HepG2 (cell line): ENCODE measurements around the gene NEURL2. TPM values are rescaled to one million over a fixed set of nuclear protein-coding genes. Genes with fewer than 3 reads are reported as not detected.

ENCODE experiments used
- ASH2L ChIP-seq: fragments of 300-600, 200-600 bp; sonication (generic); IDR thresholded peaks from 2 replicates; pipeline ENCODE4 v1.7.0; 2017; ENCODE audit warnings: low read depth, mild to moderate bottlenecking, moderate library complexity, mixed read lengths, low read length; ENCODE audit not compliant: insufficient read length
- HES4 ChIP-seq: sonication (generic); formaldehyde crosslinking; IDR thresholded peaks from 2 replicates; pipeline ENCODE4 v1.9.0; 2021; ENCODE audit warnings: mild to moderate bottlenecking, missing genetic modification reagents, borderline replicate concordance
- KLF16 ChIP-seq, 2 experiments: sonication (generic) in 1 of 2; formaldehyde crosslinking in 1 of 2; IDR thresholded peaks; 2 replicates each; pipeline versions ENCODE4 v1.6.1 to v1.8.0; 2016 to 2023; ENCODE audit warnings: missing genetic modification reagents in 2 of 2, missing compliant biosample characterization in 1 of 2
- NCOA1 ChIP-seq: sonication (generic); formaldehyde crosslinking; IDR thresholded peaks from 2 replicates; pipeline ENCODE4 v1.9.0; 2021; ENCODE audit warnings: missing genetic modification reagents
- POLR2G ChIP-seq: fragments of 200-400 bp; formaldehyde crosslinking; IDR thresholded peaks from 2 replicates; pipeline ENCODE4 v1.6.1; 2018; ENCODE audit warnings: mild to moderate bottlenecking, low read depth, low read length, moderate library complexity
- SP2 ChIP-seq: sonication (generic); formaldehyde crosslinking; IDR thresholded peaks from 2 replicates; pipeline ENCODE4 v1.5.1; 2020; ENCODE audit warnings: mild to moderate bottlenecking, missing genetic modification reagents
- ZBTB21 ChIP-seq: sonication (generic); formaldehyde crosslinking; IDR thresholded peaks from 2 replicates; pipeline ENCODE4 v1.4.0; 2020; ENCODE audit warnings: missing genetic modification reagents
- ZNF24 ChIP-seq: fragments of 450-650 bp; IDR thresholded peaks from 2 replicates; pipeline ENCODE4 v1.6.1; 2017; ENCODE audit warnings: antibody characterized with exemption, mild to moderate bottlenecking
- polyA plus RNA-seq, 8 experiments: library from polyadenylated mRNA; depleted of rRNA in 3 of 8; stranded (reverse) in 7 of 8; unstranded in 1 of 8; fragments of >200 nt; fragmentation: Illumina TruSeq in 4 of 8; extraction: Trizol in 4 of 8; gene quantifications; 2 replicates each; pipeline versions ENCODE4 v1.2.1 to v1.2.3, GENCODE V29; 2011 to 2016; ENCODE audit warnings: low read depth in 4 of 8, missing spikeins in 1 of 8, mixed read lengths in 1 of 8; ENCODE audit not compliant: insufficient read depth in 1 of 8
- total RNA-seq, 5 experiments: library from RNA; depleted of rRNA; stranded (reverse); fragments of >200 nt; fragmentation: Illumina TruSeq; extraction: Trizol; gene quantifications; 2 replicates each; pipeline ENCODE4 v1.2.3, GENCODE V29; 2016; ENCODE audit warnings: low read depth in 1 of 5
- TF ChIP-seq, protein P1 (sequence below): sonication (generic); formaldehyde crosslinking; conservative IDR thresholded peaks from 2 replicates; pipeline ENCODE4 v1.4.0; 2020; ENCODE audit warnings: missing genetic modification reagents
- TF ChIP-seq, protein P2 (sequence below): sonication (generic); formaldehyde crosslinking; IDR thresholded peaks from 2 replicates; pipeline ENCODE4 v1.8.1; 2023; ENCODE audit warnings: mild to moderate bottlenecking, inconsistent platforms, moderate library complexity, missing genetic modification reagents, borderline replicate concordance
- TF ChIP-seq, protein P3 (sequence below): sonication (generic); formaldehyde crosslinking; IDR thresholded peaks from 2 replicates; pipeline ENCODE4 v1.4.0; 2020; ENCODE audit warnings: missing genetic modification reagents, mild to moderate bottlenecking, borderline replicate concordance
- TF ChIP-seq, protein P4 (sequence below): sonication (generic); formaldehyde crosslinking; IDR thresholded peaks from 2 replicates; pipeline ENCODE4 v1.8.0; 2022; ENCODE audit warnings: missing genetic modification reagents, mild to moderate bottlenecking, moderate library complexity, borderline replicate concordance
- TF ChIP-seq, protein P5 (sequence below): sonication (generic); formaldehyde crosslinking; IDR thresholded peaks from 2 replicates; pipeline ENCODE4 v1.5.1; 2020; ENCODE audit warnings: mild to moderate bottlenecking, missing genetic modification reagents, moderate library complexity
- TF ChIP-seq, protein P6 (sequence below): sonication (generic); formaldehyde crosslinking; IDR thresholded peaks from 2 replicates; pipeline ENCODE4 v1.5.0; 2020; ENCODE audit warnings: mild to moderate bottlenecking, missing genetic modification reagents

NEURL2 gene
- total and polyA plus RNA-seq, 2 of the 13 experiments (the other 11 are each of a cell fraction or from before 2014, with no cell fraction given), result 7.2 to 9.7 TPM

DNA sequence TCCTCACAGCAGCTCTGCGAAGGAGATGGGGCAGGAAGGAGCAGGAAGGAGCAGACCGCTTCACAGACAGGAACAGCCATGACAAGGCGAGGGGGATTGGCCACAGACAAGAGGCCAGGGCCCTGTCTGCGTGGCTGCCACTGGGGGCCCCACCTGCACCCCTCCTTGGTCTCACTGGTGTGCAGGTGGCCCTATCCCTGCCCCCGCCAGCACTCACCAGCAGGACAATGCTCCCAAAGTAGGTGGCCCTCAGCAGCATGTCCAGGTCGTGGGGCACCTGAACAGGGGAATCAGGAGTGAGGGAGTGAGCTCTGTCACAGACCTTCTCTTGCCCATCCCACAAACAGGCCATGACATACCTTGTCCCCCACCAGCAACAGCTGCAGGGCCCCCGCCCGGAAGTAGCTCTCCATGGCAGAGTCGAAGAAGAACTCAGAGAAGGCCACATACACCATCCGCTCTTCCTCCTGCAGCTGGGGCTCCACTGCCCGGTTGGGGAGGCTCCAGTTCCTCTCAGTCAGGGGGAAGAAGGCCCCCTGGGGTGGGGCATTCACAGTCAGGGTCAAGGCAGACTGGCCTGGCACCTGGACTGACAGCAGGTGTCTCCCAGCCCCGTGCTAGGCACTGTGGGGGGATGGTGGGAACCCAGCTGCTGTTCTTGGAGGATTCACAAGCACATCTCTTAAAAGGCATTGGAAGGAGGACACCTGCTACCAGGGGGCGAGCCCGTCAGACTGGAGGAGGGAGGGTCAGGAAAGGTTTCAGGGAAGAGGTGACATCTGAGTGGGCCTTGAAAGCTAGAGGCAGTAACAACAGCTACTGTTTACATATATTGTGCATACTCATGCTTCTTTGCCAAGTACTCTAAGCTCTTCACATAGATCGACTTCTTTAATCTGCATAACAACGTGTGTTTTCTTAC is 13.8 kb upstream of the NEURL2 start (continued):
- TF ChIP-seq, protein P1, sequence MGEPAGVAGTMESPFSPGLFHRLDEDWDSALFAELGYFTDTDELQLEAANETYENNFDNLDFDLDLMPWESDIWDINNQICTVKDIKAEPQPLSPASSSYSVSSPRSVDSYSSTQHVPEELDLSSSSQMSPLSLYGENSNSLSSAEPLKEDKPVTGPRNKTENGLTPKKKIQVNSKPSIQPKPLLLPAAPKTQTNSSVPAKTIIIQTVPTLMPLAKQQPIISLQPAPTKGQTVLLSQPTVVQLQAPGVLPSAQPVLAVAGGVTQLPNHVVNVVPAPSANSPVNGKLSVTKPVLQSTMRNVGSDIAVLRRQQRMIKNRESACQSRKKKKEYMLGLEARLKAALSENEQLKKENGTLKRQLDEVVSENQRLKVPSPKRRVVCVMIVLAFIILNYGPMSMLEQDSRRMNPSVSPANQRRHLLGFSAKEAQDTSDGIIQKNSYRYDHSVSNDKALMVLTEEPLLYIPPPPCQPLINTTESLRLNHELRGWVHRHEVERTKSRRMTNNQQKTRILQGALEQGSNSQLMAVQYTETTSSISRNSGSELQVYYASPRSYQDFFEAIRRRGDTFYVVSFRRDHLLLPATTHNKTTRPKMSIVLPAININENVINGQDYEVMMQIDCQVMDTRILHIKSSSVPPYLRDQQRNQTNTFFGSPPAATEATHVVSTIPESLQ (CRISPR knock-in tag), result no peak
- TF ChIP-seq, protein P2, sequence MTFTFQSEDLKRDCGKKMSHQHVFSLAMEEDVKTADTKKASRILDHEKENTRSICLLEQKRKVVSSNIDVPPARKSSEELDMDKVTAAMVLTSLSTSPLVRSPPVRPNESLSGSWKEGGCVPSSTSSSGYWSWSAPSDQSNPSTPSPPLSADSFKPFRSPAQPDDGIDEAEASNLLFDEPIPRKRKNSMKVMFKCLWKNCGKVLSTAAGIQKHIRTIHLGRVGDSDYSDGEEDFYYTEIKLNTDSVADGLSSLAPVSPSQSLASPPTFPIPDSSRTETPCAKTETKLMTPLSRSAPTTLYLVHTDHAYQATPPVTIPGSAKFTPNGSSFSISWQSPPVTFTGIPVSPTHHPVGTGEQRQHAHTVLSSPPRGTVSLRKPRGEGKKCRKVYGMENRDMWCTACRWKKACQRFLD (CRISPR knock-in tag), result peak; percentile 24; the same call in 1 of the 2 replicates
- TF ChIP-seq, protein P3, sequence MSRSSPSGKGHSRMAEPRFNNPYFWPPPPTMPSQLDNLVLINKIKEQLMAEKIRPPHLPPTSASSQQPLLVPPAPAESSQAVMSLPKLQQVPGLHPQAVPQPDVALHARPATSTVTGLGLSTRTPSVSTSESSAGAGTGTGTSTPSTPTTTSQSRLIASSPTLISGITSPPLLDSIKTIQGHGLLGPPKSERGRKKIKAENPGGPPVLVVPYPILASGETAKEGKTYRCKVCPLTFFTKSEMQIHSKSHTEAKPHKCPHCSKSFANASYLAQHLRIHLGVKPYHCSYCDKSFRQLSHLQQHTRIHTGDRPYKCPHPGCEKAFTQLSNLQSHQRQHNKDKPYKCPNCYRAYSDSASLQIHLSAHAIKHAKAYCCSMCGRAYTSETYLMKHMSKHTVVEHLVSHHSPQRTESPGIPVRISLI, result no peak
- TF ChIP-seq ZNF24, result no peak
- TF ChIP-seq POLR2G, result no peak; the same call in 1 of the 2 replicates
- TF ChIP-seq ASH2L, result no peak
- TF ChIP-seq, protein P4, sequence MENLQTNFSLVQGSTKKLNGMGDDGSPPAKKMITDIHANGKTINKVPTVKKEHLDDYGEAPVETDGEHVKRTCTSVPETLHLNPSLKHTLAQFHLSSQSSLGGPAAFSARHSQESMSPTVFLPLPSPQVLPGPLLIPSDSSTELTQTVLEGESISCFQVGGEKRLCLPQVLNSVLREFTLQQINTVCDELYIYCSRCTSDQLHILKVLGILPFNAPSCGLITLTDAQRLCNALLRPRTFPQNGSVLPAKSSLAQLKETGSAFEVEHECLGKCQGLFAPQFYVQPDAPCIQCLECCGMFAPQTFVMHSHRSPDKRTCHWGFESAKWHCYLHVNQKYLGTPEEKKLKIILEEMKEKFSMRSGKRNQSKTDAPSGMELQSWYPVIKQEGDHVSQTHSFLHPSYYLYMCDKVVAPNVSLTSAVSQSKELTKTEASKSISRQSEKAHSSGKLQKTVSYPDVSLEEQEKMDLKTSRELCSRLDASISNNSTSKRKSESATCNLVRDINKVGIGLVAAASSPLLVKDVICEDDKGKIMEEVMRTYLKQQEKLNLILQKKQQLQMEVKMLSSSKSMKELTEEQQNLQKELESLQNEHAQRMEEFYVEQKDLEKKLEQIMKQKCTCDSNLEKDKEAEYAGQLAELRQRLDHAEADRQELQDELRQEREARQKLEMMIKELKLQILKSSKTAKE (CRISPR knock-in tag), result 0 out of 2 replicates have a peak, but pooled peaks have one; percentile 3
- peak; percentile 36; the same call in 1 of the 2 replicates for TF ChIP-seq SP2 (CRISPR knock-in tag)
- TF ChIP-seq, protein P5, sequence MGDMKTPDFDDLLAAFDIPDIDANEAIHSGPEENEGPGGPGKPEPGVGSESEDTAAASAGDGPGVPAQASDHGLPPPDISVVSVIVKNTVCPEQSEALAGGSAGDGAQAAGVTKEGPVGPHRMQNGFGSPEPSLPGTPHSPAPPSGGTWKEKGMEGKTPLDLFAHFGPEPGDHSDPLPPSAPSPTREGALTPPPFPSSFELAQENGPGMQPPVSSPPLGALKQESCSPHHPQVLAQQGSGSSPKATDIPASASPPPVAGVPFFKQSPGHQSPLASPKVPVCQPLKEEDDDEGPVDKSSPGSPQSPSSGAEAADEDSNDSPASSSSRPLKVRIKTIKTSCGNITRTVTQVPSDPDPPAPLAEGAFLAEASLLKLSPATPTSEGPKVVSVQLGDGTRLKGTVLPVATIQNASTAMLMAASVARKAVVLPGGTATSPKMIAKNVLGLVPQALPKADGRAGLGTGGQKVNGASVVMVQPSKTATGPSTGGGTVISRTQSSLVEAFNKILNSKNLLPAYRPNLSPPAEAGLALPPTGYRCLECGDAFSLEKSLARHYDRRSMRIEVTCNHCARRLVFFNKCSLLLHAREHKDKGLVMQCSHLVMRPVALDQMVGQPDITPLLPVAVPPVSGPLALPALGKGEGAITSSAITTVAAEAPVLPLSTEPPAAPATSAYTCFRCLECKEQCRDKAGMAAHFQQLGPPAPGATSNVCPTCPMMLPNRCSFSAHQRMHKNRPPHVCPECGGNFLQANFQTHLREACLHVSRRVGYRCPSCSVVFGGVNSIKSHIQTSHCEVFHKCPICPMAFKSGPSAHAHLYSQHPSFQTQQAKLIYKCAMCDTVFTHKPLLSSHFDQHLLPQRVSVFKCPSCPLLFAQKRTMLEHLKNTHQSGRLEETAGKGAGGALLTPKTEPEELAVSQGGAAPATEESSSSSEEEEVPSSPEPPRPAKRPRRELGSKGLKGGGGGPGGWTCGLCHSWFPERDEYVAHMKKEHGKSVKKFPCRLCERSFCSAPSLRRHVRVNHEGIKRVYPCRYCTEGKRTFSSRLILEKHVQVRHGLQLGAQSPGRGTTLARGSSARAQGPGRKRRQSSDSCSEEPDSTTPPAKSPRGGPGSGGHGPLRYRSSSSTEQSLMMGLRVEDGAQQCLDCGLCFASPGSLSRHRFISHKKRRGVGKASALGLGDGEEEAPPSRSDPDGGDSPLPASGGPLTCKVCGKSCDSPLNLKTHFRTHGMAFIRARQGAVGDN (CRISPR knock-in tag), result peak; percentile 55; the same call in 1 of the 2 replicates
- no peak for TF ChIP-seq NCOA1 (CRISPR knock-in tag)
- TF ChIP-seq, protein P6, sequence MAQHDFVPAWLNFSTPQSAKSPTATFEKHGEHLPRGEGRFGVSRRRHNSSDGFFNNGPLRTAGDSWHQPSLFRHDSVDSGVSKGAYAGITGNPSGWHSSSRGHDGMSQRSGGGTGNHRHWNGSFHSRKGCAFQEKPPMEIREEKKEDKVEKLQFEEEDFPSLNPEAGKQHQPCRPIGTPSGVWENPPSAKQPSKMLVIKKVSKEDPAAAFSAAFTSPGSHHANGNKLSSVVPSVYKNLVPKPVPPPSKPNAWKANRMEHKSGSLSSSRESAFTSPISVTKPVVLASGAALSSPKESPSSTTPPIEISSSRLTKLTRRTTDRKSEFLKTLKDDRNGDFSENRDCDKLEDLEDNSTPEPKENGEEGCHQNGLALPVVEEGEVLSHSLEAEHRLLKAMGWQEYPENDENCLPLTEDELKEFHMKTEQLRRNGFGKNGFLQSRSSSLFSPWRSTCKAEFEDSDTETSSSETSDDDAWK (CRISPR knock-in tag), result no peak
- TF ChIP-seq KLF16 (CRISPR knock-in tag; IDR thresholded peaks at IDR 0.05), result 0 out of 4 replicates have a peak, but pooled peaks of 1 of the 2 experiments have one; percentile 32
- TF ChIP-seq ZBTB21, result no peak
- TF ChIP-seq HES4, result 0 out of 2 replicates have a peak, but pooled peaks have one; percentile 51
